Epidermal melanocyte (primary cell): ENCODE results near the gene SNX5.

Source experiments
- DNase-seq: peaks from one replicate; pipeline ENCODE4 v3.0.0; 2011; ENCODE audit warnings: low spot score; ENCODE audit not compliant: insufficient read length

The SNX5 gene

GRCh38 chr20:17968366-17969277 is at the start of gene SNX5, which contains the start of gene MGME1:
TSS of gene SNX5 (minus strand) at chr20:17968794. CDS start at chr20:17968425, 369 bp downstream.
TSS of gene MGME1 (plus strand) at chr20:17969018. CDS start at chr20:17969860, 842 bp downstream.
- peak; percentile 87 for DNase-seq

- no peak for DNase-seq
Observed at GRCh38 chr20:18018100-18018499, 49.5 kb upstream of the SNX5 start.

- DNase-seq, result no peak
Observed at GRCh38 chr20:18016772-18017171, 48.2 kb upstream of the SNX5 start.

- no peak for DNase-seq
Observed at GRCh38 chr20:18014411-18014810, 45.8 kb upstream of the SNX5 start.

- no peak for DNase-seq
Observed at GRCh38 chr20:18012901-18013300, 44.3 kb upstream of the SNX5 start.

- no peak for DNase-seq
Observed at GRCh38 chr20:18011951-18012645, 43.5 kb upstream of the SNX5 start.

GRCh38 chr20:18011482-18011881 is 42.9 kb upstream of the SNX5 start:
- no peak for DNase-seq

- no peak for DNase-seq
Observed at GRCh38 chr20:18009116-18009515, 40.5 kb upstream of the SNX5 start.

GRCh38 chr20:18007534-18008292 is 39.1 kb upstream of the SNX5 start:
- DNase-seq, result no peak

GRCh38 chr20:18006684-18007083 is 38.1 kb upstream of the SNX5 start:
- DNase-seq, result no peak

GRCh38 chr20:18005990-18006364 is 37.4 kb upstream of the SNX5 start:
- no peak for DNase-seq

GRCh38 chr20:18005170-18005989 is 36.8 kb upstream of the SNX5 start:
- no peak for DNase-seq

GRCh38 chr20:18004384-18005031 is 35.9 kb upstream of the SNX5 start:
- DNase-seq, result no peak

GRCh38 chr20:18003897-18004296 is 35.3 kb upstream of the SNX5 start:
- DNase-seq, result no peak

- DNase-seq, result peak; percentile 50
Observed at GRCh38 chr20:18001131-18001921, 32.7 kb upstream of the SNX5 start.

- no peak for DNase-seq
Observed at GRCh38 chr20:17999566-17999965, 31.0 kb upstream of the SNX5 start.

- no peak for DNase-seq
Observed at GRCh38 chr20:17998446-17998845, 29.9 kb upstream of the SNX5 start.

- DNase-seq, result peak; percentile 42
Observed at GRCh38 chr20:17995967-17996819, 27.6 kb upstream of the SNX5 start.

GRCh38 chr20:17993546-17993945 is 25.0 kb upstream of the SNX5 start:
- DNase-seq, result no peak
